GM12873 (cell line): ENCODE results near the gene NXPH3.

ENCODE experiments used
- CTCF ChIP-seq: IDR thresholded peaks from 2 replicates; pipeline ENCODE4 v1.5.1; 2012; ENCODE audit warnings: low read depth, mild to moderate bottlenecking, moderate library complexity, low read length, control low read depth; ENCODE audit not compliant: insufficient read depth; ENCODE audit errors: missing control alignments

NXPH3 gene

GRCh38 chr17:49629447-49629846 is 53.8 kb downstream of the NXPH3 start:
- no peak for TF ChIP-seq CTCF

GRCh38 chr17:49630113-49630900 is 54.6 kb downstream of the NXPH3 start:
- TF ChIP-seq CTCF, result no peak

GRCh38 chr17:49631496-49631895 is 55.8 kb downstream of the NXPH3 start:
- TF ChIP-seq CTCF, result no peak
